Liver (tissue), 9 donors: ENCODE measurements around the gene CYFIP2. TPM values are rescaled to one million over a fixed set of nuclear protein-coding genes. Genes with fewer than 3 reads are reported as not detected.

ENCODE experiments used
- DNase-seq: peaks from one replicate; pipeline ENCODE4 v3.0.0-alpha.2; 2017; ENCODE audit warnings: low spot score
- H3K27ac ChIP-seq, 2 donors: one replicate each; pipeline ENCODE4 v1.7.0; 2013; ENCODE audit warnings: inconsistent platforms in 2 of 2, low read length in 2 of 2, control low read depth in 1 of 2, low read depth in 1 of 2, mild to moderate bottlenecking in 1 of 2
- H3K27me3 ChIP-seq, 4 donors: one replicate each; pipeline versions ENCODE4 v1.6.1 to v1.7.0; 2013; ENCODE audit warnings: low read length in 3 of 4, inconsistent platforms in 1 of 4, mild to moderate bottlenecking in 1 of 4, moderate library complexity in 1 of 4; ENCODE audit not compliant: control insufficient read depth in 4 of 4, insufficient read depth in 4 of 4
- H3K36me3 ChIP-seq, 4 donors: one replicate each; pipeline versions ENCODE4 v1.6.1 to v1.7.0; 2013; ENCODE audit warnings: low read length in 3 of 4, mild to moderate bottlenecking in 3 of 4, low read depth in 1 of 4, moderate library complexity in 1 of 4; ENCODE audit not compliant: control insufficient read depth in 4 of 4, insufficient read depth in 3 of 4
- H3K4me1 ChIP-seq, 4 donors: one replicate each; pipeline versions ENCODE4 v1.6.1 to v1.7.0; 2013; ENCODE audit warnings: low read length in 3 of 4, mild to moderate bottlenecking in 3 of 4, moderate library complexity in 1 of 4; ENCODE audit not compliant: control insufficient read depth in 4 of 4, insufficient read depth in 4 of 4
- H3K4me3 ChIP-seq, 3 donors: one replicate each; pipeline versions ENCODE4 v1.6.1 to v1.7.0; 2013; ENCODE audit warnings: low read length in 3 of 3, control low read depth in 1 of 3, low read depth in 1 of 3, mild to moderate bottlenecking in 1 of 3
- H3K9ac ChIP-seq, 2 donors: one replicate each; pipeline ENCODE4 v1.7.0; 2013; ENCODE audit warnings: low read length in 2 of 2, mild to moderate bottlenecking in 2 of 2, moderate library complexity in 2 of 2, control low read depth in 1 of 2, low read depth in 1 of 2
- H3K9me3 ChIP-seq, 4 donors: one replicate each; pipeline versions ENCODE4 v1.6.1 to v1.7.0; 2013; ENCODE audit warnings: low read length in 3 of 4; ENCODE audit not compliant: control insufficient read depth in 4 of 4
- EGR1 ChIP-seq, 2 donors: IDR thresholded peaks; 2 replicates each; pipeline ENCODE4 v1.6.1; 2016 to 2018; ENCODE audit warnings: antibody characterized with exemption in 2 of 2, low read depth in 2 of 2
- FOXA1 ChIP-seq: IDR thresholded peaks from 2 replicates; pipeline ENCODE4 v1.6.1; 2016; ENCODE audit warnings: antibody characterized with exemption
- FOXA2 ChIP-seq: IDR thresholded peaks from 2 replicates; pipeline ENCODE4 v1.6.1; 2016; ENCODE audit warnings: antibody characterized with exemption
- GABPA ChIP-seq, 2 donors: IDR thresholded peaks in 1 of 2; conservative IDR thresholded peaks in 1 of 2; 2 replicates each; pipeline ENCODE4 v1.6.1; 2016; ENCODE audit warnings: antibody characterized with exemption in 2 of 2, mild to moderate bottlenecking in 1 of 2, moderate library complexity in 1 of 2
- HNF4A ChIP-seq, 2 donors: conservative IDR thresholded peaks; 2 replicates each; pipeline ENCODE4 v1.6.1; 2016; ENCODE audit warnings: antibody characterized with exemption in 2 of 2, mild to moderate bottlenecking in 2 of 2
- HNF4G ChIP-seq: IDR thresholded peaks from 2 replicates; pipeline ENCODE4 v1.6.1; 2016; ENCODE audit warnings: antibody characterized with exemption
- JUND ChIP-seq, 2 donors: IDR thresholded peaks; 2 replicates each; pipeline ENCODE4 v1.6.1; 2016; ENCODE audit warnings: antibody characterized with exemption in 2 of 2
- NR2F2 ChIP-seq: IDR thresholded peaks from 2 replicates; pipeline ENCODE4 v1.6.1; 2016; ENCODE audit warnings: antibody characterized with exemption
- RAD21 ChIP-seq, 2 donors: IDR thresholded peaks; 2 replicates each; pipeline ENCODE4 v1.6.1; 2016; ENCODE audit warnings: antibody characterized with exemption in 2 of 2, mild to moderate bottlenecking in 2 of 2
- RXRA ChIP-seq, 2 donors: IDR thresholded peaks; 2 replicates each; pipeline ENCODE4 v1.6.1; 2017 to 2018; ENCODE audit warnings: antibody characterized with exemption in 2 of 2, mild to moderate bottlenecking in 1 of 2
- SP1 ChIP-seq: IDR thresholded peaks from 2 replicates; pipeline ENCODE4 v1.6.1; 2018; ENCODE audit warnings: antibody characterized with exemption, mild to moderate bottlenecking
- TAF1 ChIP-seq: conservative IDR thresholded peaks from 2 replicates; pipeline ENCODE4 v1.6.1; 2016; ENCODE audit warnings: antibody characterized with exemption, mild to moderate bottlenecking
- YY1 ChIP-seq: IDR thresholded peaks from 2 replicates; pipeline ENCODE4 v1.6.1; 2016; ENCODE audit warnings: antibody characterized with exemption, mild to moderate bottlenecking
- WGBS: extraction: QIAGEN DNeasy Blood & Tissue Kit; methylation state at CpG from one replicate; pipeline ENCODE4 v1.1.7; 2013; 5-methylcytosine and 5-hydroxymethylcytosine counted together
- polyA plus RNA-seq, 2 donors: library from polyadenylated mRNA; stranded (reverse) in 1 of 2; unstranded in 1 of 2; fragments of 200-250 nt in 1 of 2; fragments of >200 nt in 1 of 2; fragmentation: Nextera tagmentation in 1 of 2; extraction: Ambion mirVana in 1 of 2; gene quantifications; one replicate each; pipeline versions ENCODE4 v1.2.1 to v1.2.3, GENCODE V29; 2013 to 2015
- total RNA-seq, 2 donors: library from RNA; depleted of rRNA; stranded (reverse); fragments of >200 nt; gene quantifications; one replicate each; pipeline ENCODE4 v1.2.3, GENCODE V29; 2014
- TF ChIP-seq, protein P1 (sequence below): IDR thresholded peaks from 2 replicates; pipeline ENCODE4 v1.6.1; 2016; ENCODE audit warnings: antibody characterized with exemption
- TF ChIP-seq, protein P2 (sequence below): IDR thresholded peaks from 2 replicates; pipeline ENCODE4 v1.6.1; 2016; ENCODE audit warnings: antibody characterized with exemption
- TF ChIP-seq, protein P3 (sequence below): IDR thresholded peaks from 2 replicates; pipeline ENCODE4 v1.6.1; 2016; ENCODE audit warnings: antibody characterized with exemption, mild to moderate bottlenecking
- TF ChIP-seq, protein P4 (sequence below): fragments of 150-350 bp; IDR thresholded peaks from 2 replicates; pipeline ENCODE4 v1.5.1; 2017; ENCODE audit warnings: improper control_type of control experiment, low read depth, low read length; ENCODE audit not compliant: missing input control
- donor health status: healthy.
- donor health status: healthy.
- donor health status: healthy.
- donor health status: healthy.
- donor health status: healthy.

Gene CYFIP2
- total and polyA plus RNA-seq, 4 donors: 12.6 to 38.9 (median 28.2) TPM

DNA sequence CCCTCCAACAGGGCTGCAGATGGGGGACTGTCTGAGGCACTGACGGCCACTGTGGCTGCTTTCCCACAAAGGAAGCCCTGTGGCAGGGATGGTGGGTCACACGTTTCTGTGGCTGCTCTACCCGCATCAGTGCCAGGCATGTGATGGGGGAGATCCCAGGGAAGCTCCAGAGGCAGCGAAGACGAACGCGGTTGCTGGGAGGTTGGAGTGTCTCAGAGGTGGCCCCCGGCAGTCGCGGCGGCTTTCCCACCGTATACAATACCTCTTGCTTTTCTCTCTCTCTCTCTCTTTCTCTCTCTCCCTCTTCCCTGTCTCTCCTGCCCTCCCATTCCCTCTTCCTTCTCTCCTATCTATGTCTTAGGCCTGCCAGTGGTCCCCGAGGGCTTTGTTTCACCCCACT lies 56.7 kb downstream of the CYFIP2 start:
- H3K9me3 ChIP-seq: no peaks in the 10 kb centered on the region
- peaks cover 1 to 21% (median 3%) of the 10 kb centered on the region in 4 donors for H3K36me3 ChIP-seq
- H3K27me3 ChIP-seq: no peaks in the 10 kb centered on the region
- H3K9ac ChIP-seq: no peak overlapping the region
- TF ChIP-seq, protein P1, sequence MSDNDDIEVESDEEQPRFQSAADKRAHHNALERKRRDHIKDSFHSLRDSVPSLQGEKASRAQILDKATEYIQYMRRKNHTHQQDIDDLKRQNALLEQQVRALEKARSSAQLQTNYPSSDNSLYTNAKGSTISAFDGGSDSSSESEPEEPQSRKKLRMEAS: no peak
- no peak for TF ChIP-seq NR2F2
- TF ChIP-seq, protein P2, sequence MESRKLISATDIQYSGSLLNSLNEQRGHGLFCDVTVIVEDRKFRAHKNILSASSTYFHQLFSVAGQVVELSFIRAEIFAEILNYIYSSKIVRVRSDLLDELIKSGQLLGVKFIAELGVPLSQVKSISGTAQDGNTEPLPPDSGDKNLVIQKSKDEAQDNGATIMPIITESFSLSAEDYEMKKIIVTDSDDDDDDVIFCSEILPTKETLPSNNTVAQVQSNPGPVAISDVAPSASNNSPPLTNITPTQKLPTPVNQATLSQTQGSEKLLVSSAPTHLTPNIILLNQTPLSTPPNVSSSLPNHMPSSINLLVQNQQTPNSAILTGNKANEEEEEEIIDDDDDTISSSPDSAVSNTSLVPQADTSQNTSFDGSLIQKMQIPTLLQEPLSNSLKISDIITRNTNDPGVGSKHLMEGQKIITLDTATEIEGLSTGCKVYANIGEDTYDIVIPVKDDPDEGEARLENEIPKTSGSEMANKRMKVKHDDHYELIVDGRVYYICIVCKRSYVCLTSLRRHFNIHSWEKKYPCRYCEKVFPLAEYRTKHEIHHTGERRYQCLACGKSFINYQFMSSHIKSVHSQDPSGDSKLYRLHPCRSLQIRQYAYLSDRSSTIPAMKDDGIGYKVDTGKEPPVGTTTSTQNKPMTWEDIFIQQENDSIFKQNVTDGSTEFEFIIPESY: no peak
- TF ChIP-seq RAD21 (IDR thresholded peaks at IDR 0.05): no peak
- TF ChIP-seq FOXA1: no peak
- no peak for TF ChIP-seq GABPA (IDR thresholded peaks at IDR 0.05 in 1 of 2, conservative IDR thresholded peaks at IDR 0.05 in 1 of 2)
- WGBS: 94% methylated on average over 13 of the region's 13 CpGs
- H3K27ac ChIP-seq: no peak overlapping the region
- no peak overlapping the region for H3K4me3 ChIP-seq
- no peak for DNase-seq
- peaks cover 0 to 13% (median 3%) of the 10 kb centered on the region in 4 donors for H3K4me1 ChIP-seq

DNA sequence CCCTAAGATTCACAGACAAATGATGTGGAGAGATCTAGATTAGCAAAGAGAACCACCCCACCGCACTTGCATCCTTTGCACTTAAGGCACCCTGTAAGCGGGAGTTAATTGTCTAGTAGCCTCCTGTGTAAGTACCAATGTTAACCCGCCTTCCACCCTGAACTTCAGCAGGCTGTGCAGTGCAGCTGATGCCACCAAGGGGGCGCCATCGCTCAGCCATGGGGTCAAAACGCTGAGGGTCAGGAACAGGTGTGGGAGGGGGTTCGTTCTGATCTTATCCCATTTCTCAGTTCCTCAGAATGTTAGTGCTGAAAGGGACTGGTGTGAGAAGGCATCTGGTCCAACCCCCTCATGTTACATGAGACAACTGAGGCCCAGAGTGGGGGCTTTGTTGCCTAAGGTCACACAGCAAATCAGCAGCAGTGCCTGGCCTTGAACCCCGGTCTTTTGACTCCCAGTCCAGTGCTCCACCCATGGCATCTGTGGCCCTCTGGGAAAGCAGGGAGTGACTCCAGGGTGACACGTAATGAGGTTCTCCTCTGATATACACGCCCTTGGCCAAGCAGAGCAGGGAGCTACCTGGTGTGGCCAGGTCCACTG lies 57.3 kb downstream of the CYFIP2 start:
- Histone ChIP-seq H3K9ac (no peak overlapping the region), H3K36me3 (peaks cover 1 to 21% (median 3%) of the 10 kb centered on the region in 4 donors), H3K9me3 (no peaks in the 10 kb centered on the region), H3K4me1 (peaks cover 0 to 13% (median 3%) of the 10 kb centered on the region in 4 donors), H3K27ac (no peak overlapping the region), H3K4me3 (no peak overlapping the region), H3K27me3 (no peaks in the 10 kb centered on the region)
- 88% methylated on average over 10 of the region's 10 CpGs for WGBS
- DNase-seq: no peak
- TF ChIP-seq, protein P1: no peak
- TF ChIP-seq NR2F2 (no peak), HNF4G (no peak)
- TF ChIP-seq, protein P3, sequence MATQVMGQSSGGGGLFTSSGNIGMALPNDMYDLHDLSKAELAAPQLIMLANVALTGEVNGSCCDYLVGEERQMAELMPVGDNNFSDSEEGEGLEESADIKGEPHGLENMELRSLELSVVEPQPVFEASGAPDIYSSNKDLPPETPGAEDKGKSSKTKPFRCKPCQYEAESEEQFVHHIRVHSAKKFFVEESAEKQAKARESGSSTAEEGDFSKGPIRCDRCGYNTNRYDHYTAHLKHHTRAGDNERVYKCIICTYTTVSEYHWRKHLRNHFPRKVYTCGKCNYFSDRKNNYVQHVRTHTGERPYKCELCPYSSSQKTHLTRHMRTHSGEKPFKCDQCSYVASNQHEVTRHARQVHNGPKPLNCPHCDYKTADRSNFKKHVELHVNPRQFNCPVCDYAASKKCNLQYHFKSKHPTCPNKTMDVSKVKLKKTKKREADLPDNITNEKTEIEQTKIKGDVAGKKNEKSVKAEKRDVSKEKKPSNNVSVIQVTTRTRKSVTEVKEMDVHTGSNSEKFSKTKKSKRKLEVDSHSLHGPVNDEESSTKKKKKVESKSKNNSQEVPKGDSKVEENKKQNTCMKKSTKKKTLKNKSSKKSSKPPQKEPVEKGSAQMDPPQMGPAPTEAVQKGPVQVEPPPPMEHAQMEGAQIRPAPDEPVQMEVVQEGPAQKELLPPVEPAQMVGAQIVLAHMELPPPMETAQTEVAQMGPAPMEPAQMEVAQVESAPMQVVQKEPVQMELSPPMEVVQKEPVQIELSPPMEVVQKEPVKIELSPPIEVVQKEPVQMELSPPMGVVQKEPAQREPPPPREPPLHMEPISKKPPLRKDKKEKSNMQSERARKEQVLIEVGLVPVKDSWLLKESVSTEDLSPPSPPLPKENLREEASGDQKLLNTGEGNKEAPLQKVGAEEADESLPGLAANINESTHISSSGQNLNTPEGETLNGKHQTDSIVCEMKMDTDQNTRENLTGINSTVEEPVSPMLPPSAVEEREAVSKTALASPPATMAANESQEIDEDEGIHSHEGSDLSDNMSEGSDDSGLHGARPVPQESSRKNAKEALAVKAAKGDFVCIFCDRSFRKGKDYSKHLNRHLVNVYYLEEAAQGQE: no peak

DNA sequence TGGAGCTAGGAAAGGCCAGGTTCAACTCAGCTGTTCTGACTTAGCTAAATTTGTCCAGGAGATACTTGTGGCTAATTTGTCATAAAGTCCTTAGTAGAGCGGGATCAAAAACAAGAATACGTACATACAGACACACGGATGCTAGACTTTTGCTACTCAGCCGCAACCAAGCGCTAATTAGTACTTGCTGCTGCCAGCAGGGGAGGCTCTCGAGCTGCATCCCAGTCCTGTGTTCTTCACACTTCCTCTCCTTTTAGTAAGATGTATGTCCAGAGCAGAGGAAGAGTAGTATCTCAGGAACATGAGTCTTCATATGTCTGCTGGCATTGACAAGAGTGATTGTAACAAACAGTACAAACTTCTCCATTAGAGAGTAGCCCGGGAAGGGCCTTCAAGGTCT lies 58.3 kb downstream of the CYFIP2 start:
- no peak overlapping the region for H3K27ac ChIP-seq
- H3K4me1 ChIP-seq: peaks cover 0 to 13% (median 3%) of the 10 kb centered on the region in 4 donors
- no peak for DNase-seq
- H3K9me3 ChIP-seq: no peaks in the 10 kb centered on the region
- H3K36me3 ChIP-seq: peaks cover 0 to 19% (median 3%) of the 10 kb centered on the region in 4 donors
- H3K4me3 ChIP-seq: no peak overlapping the region
- no peaks in the 10 kb centered on the region for H3K27me3 ChIP-seq
- 98% methylated on average over 7 of the region's 7 CpGs for WGBS
- no peak overlapping the region for H3K9ac ChIP-seq
- TF ChIP-seq EGR1 (IDR thresholded peaks at IDR 0.05; ENCODE audit: low read depth in 2 of 2) (no peak), TAF1 (no peak), GABPA (IDR thresholded peaks at IDR 0.05 in 1 of 2, conservative IDR thresholded peaks at IDR 0.05 in 1 of 2) (no peak), FOXA1 (no peak), YY1 (no peak), SP1 (no peak), HNF4G (no peak), NR2F2 (no peak), RXRA (IDR thresholded peaks at IDR 0.05) (no peak), FOXA2 (no peak), RAD21 (IDR thresholded peaks at IDR 0.05) (no peak), HNF4A (conservative IDR thresholded peaks at IDR 0.05) (no peak), JUND (IDR thresholded peaks at IDR 0.05) (no peak)
- TF ChIP-seq, protein P1: no peak
- TF ChIP-seq, protein P2: no peak
- TF ChIP-seq, protein P4, sequence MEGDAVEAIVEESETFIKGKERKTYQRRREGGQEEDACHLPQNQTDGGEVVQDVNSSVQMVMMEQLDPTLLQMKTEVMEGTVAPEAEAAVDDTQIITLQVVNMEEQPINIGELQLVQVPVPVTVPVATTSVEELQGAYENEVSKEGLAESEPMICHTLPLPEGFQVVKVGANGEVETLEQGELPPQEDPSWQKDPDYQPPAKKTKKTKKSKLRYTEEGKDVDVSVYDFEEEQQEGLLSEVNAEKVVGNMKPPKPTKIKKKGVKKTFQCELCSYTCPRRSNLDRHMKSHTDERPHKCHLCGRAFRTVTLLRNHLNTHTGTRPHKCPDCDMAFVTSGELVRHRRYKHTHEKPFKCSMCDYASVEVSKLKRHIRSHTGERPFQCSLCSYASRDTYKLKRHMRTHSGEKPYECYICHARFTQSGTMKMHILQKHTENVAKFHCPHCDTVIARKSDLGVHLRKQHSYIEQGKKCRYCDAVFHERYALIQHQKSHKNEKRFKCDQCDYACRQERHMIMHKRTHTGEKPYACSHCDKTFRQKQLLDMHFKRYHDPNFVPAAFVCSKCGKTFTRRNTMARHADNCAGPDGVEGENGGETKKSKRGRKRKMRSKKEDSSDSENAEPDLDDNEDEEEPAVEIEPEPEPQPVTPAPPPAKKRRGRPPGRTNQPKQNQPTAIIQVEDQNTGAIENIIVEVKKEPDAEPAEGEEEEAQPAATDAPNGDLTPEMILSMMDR: no peak
